Tibial artery (tissue), 4 donors: Measurements from ENCODE around the gene GGA2.

Experiments used
- DNase-seq, 2 donors: peaks; one replicate each; pipeline ENCODE4 v3.0.0-alpha.2; 2019
- H3K27ac ChIP-seq, 2 donors: fragments of 200-600 bp; sonication (generic) in 1 of 2; 1 replicate in 1 of 2; 2 replicates in 1 of 2; pipeline ENCODE4 v1.5.1; 2018 to 2019; ENCODE audit warnings: mild to moderate bottlenecking in 1 of 2
- H3K27me3 ChIP-seq, 2 donors: fragments of 200-600 bp; sonication (generic) in 1 of 2; one replicate each; pipeline versions ENCODE4 v1.5.1 to v1.6.0; 2016 to 2019
- H3K36me3 ChIP-seq, 3 donors: fragments of 200-600 bp; sonication (generic) in 2 of 3; one replicate each; pipeline ENCODE4 v1.5.1; 2016 to 2019; ENCODE audit warnings: mild to moderate bottlenecking in 2 of 3
- H3K4me1 ChIP-seq, 4 donors: fragments of 200-600 bp; sonication (generic) in 2 of 4; 1 replicate in 3 of 4; 2 replicates in 1 of 4; pipeline ENCODE4 v1.5.1; 2016 to 2019
- H3K4me3 ChIP-seq, 2 donors: fragments of 200-600 bp; sonication (generic) in 1 of 2; 1 replicate in 1 of 2; 2 replicates in 1 of 2; pipeline ENCODE4 v1.5.1; 2018 to 2019; ENCODE audit warnings: mild to moderate bottlenecking in 2 of 2
- H3K9me3 ChIP-seq, 3 donors: fragments of 200-600 bp; sonication (generic) in 1 of 3; one replicate each; pipeline ENCODE4 v1.5.1; 2016 to 2019
- intact Hi-C: fragments of 100-400 bp; cut with DNase I; formaldehyde crosslinking; loops from one replicate; pipeline ENCODE4 v1.15.0; 2023; ENCODE audit warnings: low total_unique reads
- TF ChIP-seq, protein P1 (sequence below), 2 experiments: fragments of 200-600 bp in 1 of 2; fragments of 450-650 bp in 1 of 2; IDR thresholded peaks; one replicate each; pipeline ENCODE4 v1.5.1; 2017 to 2019; ENCODE audit warnings: antibody characterized with exemption in 2 of 2, mild to moderate bottlenecking in 1 of 2, moderate library complexity in 1 of 2

Gene GGA2

DNA sequence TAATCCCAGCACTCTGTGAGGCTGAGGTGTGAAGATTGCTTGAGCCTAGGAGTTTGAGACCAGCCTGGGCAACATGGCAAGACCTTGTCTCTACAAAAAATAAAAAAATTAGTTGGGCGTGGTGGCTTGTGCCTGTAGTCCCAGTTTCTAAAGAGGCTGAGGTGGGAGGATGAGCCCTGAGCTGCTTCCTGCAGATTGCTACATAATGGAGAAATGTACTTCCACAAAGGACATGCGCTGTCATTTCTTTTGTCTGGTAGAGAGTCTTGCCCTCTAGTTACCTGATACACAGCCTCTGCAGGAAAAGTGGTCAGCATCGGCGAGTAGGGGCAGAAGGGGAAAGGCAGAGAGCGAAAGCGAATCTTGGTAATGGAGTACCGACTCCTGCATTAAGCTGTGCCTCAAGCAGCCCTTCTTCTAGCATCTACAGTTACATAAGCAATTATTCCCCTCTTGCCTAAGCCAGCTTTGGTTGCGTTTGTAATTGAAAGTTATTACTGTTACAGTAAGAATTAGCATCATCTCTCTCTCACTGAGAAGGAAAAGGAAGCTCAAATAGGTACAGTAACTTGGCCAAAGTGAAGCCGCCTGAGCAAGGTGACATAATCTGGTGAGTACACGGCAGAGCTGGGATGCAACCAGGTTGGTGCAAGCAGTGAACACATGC is 18.5 kb upstream of the GGA2 start:
- peaks cover 55 to 90% (median 72%) of the 10 kb centered on the region in 3 donors for H3K36me3 ChIP-seq
- no peak overlapping the region for H3K4me3 ChIP-seq
- no peaks in the 10 kb centered on the region for H3K27me3 ChIP-seq
- no peak for DNase-seq
- H3K27ac ChIP-seq: no peak overlapping the region
- H3K4me1 ChIP-seq: no peaks in the 10 kb centered on the region
- intact Hi-C loops: no loop called here
- TF ChIP-seq, protein P1, sequence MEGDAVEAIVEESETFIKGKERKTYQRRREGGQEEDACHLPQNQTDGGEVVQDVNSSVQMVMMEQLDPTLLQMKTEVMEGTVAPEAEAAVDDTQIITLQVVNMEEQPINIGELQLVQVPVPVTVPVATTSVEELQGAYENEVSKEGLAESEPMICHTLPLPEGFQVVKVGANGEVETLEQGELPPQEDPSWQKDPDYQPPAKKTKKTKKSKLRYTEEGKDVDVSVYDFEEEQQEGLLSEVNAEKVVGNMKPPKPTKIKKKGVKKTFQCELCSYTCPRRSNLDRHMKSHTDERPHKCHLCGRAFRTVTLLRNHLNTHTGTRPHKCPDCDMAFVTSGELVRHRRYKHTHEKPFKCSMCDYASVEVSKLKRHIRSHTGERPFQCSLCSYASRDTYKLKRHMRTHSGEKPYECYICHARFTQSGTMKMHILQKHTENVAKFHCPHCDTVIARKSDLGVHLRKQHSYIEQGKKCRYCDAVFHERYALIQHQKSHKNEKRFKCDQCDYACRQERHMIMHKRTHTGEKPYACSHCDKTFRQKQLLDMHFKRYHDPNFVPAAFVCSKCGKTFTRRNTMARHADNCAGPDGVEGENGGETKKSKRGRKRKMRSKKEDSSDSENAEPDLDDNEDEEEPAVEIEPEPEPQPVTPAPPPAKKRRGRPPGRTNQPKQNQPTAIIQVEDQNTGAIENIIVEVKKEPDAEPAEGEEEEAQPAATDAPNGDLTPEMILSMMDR (IDR thresholded peaks at IDR 0.05): no peak
- H3K9me3 ChIP-seq: no peaks in the 10 kb centered on the region

DNA sequence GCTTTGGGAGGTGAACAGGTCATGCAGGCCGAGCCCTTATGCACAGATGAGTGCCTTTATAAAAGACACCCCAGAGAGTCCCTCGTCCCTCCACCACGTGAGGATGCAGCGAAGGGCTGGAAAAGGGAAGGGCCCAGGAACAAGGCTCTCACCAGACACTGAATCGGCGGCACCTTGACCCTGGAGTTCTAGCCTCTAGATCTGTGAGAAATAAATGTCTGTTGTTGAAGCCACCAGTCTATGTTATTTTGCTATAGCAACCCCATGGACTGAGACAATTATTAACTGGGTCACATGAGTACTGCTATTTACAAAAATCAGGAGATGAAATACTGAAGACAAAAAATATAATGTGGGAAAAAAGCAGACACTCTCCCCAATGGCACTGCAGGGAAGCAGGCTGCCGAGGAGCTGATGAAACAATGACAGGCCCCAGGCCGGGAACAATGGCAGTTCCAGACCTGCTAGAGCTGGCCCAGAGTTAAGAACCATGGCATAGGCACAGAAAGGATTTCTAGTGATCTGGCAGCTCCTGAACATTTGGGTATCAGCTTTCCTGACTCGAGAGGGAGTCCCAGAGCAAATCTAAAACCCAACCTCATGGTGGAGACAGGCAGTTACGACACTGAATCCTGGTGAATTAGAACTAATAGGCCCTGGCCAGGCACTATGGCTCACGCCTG is 17.8 kb upstream of the GGA2 start:
- Histone ChIP-seq H3K4me3 (no peak overlapping the region), H3K4me1 (no peaks in the 10 kb centered on the region), H3K9me3 (no peaks in the 10 kb centered on the region), H3K27me3 (no peaks in the 10 kb centered on the region), H3K27ac (no peak overlapping the region), H3K36me3 (peaks cover 53 to 90% (median 72%) of the 10 kb centered on the region in 3 donors)
- intact Hi-C loops: no loop called here
- TF ChIP-seq, protein P1 (IDR thresholded peaks at IDR 0.05): no peak
- no peak for DNase-seq

DNA sequence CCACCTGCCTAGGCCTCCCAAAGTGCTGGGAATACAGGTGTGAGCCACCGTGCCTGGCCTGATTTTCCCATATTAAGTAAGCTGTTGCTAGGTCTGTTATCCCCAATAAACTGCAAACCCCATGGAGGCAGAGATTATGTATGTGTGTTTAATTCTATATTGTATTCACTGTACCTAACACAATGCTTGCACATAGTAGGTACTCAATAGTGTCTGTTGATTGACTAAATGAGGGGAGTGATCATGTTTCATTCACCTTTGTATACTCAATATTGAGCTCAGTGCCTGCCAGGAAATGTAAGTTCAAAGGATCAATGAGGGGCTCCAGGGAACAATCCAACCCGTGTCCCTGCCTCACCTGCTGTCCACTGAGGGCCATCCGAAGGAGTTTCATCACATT is 14.6 kb upstream of the GGA2 start:
- H3K27me3 ChIP-seq: no peaks in the 10 kb centered on the region
- H3K4me1 ChIP-seq: no peaks in the 10 kb centered on the region
- no peak for DNase-seq
- H3K27ac ChIP-seq: no peak overlapping the region
- no peaks in the 10 kb centered on the region for H3K9me3 ChIP-seq
- TF ChIP-seq, protein P1 (IDR thresholded peaks at IDR 0.05): no peak
- H3K36me3 ChIP-seq: peaks cover 46 to 77% (median 57%) of the 10 kb centered on the region in 3 donors
- intact Hi-C loops: no loop called here
- no peak overlapping the region for H3K4me3 ChIP-seq

DNA sequence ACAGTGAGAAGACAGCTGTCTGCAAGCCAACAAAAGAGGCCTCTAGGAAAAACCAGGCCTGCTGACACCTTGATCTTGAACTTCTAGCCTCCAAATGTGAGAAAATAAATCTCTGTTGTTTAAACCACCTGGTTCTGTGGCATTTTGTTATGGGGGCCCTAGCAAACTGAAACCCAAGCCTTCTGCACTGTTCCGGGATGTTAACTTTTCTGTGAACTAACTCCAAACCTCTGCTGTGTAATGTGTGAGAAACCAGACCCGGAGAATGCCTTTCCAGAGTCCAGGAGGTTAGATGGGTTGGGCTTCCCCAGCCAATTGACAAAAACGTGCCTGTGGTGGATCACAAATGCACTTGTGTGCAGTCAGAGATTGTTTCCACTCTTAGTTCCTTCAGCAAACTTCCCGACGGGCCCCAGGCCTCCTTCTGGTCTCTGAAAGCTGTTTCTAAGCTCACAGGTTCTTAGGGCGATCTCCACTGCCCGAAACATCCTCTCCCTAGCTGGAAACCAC is 13.6 kb upstream of the GGA2 start:
- no peak for DNase-seq
- no peaks in the 10 kb centered on the region for H3K9me3 ChIP-seq
- no peak overlapping the region for H3K4me3 ChIP-seq
- no peaks in the 10 kb centered on the region for H3K27me3 ChIP-seq
- H3K27ac ChIP-seq: no peak overlapping the region
- intact Hi-C loops: no loop called here
- TF ChIP-seq, protein P1 (IDR thresholded peaks at IDR 0.05): no peak
- H3K36me3 ChIP-seq: peaks cover 38 to 77% (median 47%) of the 10 kb centered on the region in 3 donors
- no peaks in the 10 kb centered on the region for H3K4me1 ChIP-seq

DNA sequence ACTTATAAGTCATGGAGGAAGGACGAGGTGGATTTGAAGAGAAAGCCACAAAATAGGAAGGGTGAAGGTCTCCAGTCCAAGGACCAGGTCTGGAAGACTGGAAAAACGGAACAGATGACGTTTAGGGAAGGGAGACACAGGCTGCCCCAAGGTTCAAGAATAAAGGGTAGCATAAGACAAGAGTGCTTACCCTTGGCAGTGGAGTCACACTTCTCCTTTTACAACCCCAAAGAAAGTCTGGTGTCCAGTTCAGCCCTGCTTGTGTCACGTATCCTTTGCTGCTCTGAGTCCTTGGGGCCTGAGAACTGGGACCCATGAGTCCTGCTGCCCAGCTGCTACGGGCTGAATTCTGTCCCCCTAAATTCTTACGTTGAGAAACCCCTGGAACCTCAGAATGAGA is 13.0 kb upstream of the GGA2 start:
- no peaks in the 10 kb centered on the region for H3K27me3 ChIP-seq
- peaks cover 32 to 70% (median 41%) of the 10 kb centered on the region in 3 donors for H3K36me3 ChIP-seq
- H3K4me3 ChIP-seq: no peak overlapping the region
- intact Hi-C loops: no loop called here
- no peak for DNase-seq
- no peaks in the 10 kb centered on the region for H3K4me1 ChIP-seq
- H3K9me3 ChIP-seq: no peaks in the 10 kb centered on the region
- TF ChIP-seq, protein P1 (IDR thresholded peaks at IDR 0.05): no peak
- H3K27ac ChIP-seq: no peak overlapping the region
